HG03575 (cell line): ENCODE results near the gene TRPM8.
"Not testable (repeated sequence)": the region's sequence is repeated elsewhere in the genome, so short reads cannot be mapped to it uniquely, and the experiment has no call there.

Experiments
- ATAC-seq: cut with Tn5 transposase; IDR thresholded peaks from one replicate; pipeline ENCODE4 v1.9.1; 2021; ENCODE audit not compliant: unreplicated experiment, insufficient number of reproducible peaks, low FRiP score; ENCODE audit errors: extremely low read depth

TRPM8 gene

DNA sequence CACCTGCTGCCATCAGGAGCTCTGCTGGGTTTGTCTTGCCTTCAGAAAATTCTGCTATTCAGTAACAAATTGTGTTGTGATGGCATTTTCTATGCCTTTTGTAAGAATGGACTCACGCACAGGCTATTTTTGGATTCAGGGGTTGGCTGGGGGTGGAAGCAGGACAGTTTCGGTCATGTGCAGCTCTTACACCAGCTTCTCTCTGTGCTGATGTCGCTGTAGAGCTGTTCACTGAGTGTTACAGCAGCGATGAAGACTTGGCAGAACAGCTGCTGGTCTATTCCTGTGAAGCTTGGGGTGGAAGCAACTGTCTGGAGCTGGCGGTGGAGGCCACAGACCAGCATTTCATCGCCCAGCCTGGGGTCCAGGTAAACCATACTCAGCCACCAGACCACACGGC, 49.2 kb downstream of the TRPM8 start:
- no peak for ATAC-seq

GRCh38 chr2:233967164-233967563, 50.0 kb downstream of the TRPM8 start:
- ATAC-seq: no peak

- ATAC-seq: no peak
These were observed 51.4 kb downstream of the TRPM8 start for GRCh38 chr2:233968556-233968955.

DNA sequence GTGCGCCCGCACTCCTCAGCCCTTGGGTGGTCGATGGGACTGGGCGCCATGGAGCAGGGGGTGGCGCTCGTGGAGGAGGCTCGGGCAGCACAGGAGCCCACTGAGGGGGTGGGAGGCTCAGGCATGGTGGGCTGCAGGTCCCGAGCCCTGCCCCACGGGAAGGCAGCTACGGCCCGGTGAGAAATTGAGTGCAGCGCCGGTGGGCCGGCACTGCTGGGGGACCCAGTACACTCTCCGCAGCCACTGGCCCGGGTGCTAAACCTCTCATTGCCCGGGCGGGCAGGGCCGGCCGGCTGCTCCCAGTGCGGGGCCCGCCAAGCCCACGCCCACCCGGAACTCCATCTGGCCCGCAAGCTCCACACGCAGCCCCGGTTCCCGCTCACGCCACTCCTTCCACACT, 55.3 kb downstream of the TRPM8 start:
- ATAC-seq: not testable (repeated sequence)

DNA sequence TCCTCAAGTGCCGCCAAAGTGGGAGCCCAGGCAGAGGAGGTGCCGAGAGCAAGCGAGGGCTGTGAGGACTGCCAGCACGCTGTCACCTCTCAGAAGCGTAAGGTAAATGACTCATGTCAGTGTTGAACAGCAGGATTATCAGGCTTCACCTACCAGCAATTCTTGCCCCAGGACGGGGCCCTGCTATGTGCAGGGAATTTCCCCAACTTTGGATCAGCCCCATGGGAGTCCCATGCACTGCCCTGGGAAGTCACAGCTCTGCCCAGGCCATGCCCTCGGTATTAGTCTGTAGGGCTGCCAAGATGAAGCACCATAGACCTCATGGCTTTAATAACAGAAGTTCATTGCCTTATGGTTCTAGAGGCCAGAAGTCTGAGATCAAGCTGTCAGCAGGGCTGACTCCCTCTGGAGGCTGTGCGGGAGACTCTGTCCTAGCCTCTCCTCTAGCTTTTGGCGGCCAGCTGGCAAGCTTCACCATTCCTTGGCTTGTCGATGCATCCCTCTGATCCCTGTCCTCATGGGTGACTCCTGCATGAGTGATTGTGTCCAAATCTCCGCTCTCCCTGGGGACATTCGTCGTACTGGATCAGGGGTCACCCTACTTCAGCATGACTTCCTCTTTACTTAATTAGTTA, 55.9 kb downstream of the TRPM8 start:
- ATAC-seq: no peak

DNA sequence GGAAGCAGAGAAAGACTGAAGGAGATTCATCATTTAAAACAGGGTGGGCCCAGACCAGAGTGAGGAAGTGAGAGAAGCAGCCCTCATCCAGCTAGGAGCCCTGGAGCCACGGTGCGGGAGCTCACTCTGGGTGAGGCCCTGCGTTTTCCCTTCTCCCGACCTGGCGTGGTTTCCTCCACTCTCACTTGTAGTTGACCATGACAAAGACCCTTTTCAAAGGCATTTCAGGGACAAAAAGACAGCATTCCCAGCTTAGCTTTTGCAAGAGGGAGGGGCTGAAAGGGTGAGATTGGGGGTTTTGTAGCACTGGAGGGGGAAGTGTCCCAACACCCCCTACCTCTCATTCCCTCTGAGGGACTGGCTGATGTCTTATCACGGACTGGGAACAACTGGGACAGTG, 56.6 kb downstream of the TRPM8 start:
- ATAC-seq: no peak

DNA sequence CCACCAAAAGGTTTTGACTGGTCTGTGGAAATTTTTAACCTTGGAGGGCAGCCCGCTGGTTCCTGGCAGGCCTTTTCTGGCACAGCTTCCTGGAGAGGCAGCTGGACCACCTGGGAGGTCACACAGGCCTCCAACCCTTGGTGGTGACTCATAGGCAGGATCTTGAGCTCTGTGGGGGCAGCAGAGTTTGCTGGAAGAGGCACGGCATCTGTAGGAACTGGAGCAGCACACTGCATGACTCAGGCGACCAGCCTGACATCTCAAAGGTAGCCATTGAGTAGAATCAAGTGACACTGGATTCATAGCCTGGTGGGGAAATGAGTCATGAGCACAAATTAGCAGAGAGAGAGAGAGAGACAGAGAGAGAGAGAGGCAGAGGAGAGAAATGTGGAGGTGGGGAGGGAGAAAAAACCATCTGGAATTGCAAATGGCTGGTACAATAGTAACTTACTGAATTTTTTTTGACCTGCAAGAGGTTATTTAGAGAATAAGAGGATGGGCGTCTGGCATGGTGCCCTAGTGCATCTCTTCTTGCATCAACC, 57.4 kb downstream of the TRPM8 start:
- no peak for ATAC-seq

- no peak for ATAC-seq
These were observed 58.9 kb downstream of the TRPM8 start for GRCh38 chr2:233976087-233976486.

- ATAC-seq: no peak
These were observed 59.6 kb downstream of the TRPM8 start for GRCh38 chr2:233976690-233977294.

DNA sequence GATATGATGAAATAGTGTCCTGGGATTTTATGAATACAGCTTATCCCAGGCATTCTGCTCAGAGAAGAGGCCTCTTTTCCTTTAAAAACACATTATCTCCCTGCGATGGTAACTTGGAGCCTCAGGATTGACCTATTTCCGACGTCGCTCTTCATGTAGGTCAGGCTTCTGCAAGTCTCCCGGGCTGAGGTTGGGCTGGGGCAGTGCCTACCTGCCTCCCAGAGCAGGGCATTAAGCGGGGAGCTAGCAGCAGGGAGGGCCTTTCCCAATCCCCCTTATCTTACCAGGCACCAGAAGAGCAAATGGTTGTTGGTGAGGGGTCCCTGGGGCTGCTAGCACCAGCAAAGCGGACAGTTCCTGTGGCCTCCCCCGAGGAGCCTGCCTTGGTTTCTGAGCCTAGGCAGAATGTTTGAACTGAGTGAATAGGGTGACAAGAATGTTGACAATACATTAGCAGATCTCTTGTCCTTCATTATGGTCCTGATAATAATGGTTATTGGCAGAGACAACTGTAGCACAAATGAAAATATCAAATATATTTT, 60.2 kb downstream of the TRPM8 start:
- ATAC-seq: no peak

DNA sequence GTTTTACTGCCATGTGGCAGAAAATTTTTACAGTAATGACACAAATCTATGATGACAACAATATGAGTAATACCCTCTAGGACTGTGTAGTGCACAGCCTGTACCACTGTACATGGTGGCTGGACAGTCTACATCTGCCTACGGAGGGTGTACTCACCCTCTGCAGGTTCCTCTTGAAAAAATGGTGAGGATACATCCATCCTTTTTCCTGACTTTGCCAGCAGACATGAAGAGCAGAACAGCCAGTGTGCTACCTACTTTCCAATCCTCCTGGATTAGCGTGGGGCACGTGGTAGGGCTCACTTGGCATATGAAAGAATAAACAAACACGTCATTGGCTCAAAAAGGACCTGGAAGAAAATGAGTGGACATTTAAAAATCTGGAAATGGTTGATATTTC, 62.6 kb downstream of the TRPM8 start:
- ATAC-seq: no peak

- no peak for ATAC-seq
These were observed 63.9 kb downstream of the TRPM8 start for GRCh38 chr2:233980955-233981561.

GRCh38 chr2:233981574-233982420, 64.6 kb downstream of the TRPM8 start:
- no peak for ATAC-seq

DNA sequence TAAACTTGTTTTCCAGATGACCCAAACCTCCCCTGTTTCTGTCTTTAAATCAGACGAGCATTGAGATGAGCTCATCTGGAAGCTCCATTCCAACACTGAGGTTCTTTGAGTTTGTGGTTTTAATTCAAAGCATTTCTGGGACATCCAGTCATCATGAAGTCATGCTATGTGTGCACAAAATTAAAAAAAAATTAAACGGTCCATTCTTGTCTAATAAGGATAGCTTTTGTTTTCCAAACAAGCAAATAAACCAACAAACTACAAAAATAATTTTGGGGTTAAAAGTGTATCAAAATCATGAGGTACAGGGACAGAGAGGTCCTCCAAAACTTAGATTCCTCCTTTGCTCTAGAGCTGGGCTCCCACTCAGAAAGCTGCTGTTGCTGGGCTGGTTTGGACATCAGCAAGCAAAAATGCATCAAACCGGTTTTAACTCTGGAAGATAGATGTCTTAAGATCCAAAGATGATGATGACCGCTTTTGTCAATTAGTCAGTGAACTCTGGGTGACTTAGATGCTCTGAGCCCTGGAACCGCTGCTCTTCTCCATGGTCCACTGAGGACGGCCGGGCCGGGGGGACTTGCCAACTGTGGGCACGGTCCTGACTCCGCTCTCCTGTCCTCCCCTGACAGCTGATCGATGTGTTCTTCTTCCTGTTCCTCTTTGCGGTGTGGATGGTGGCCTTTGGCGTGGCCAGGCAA, 65.4 kb downstream of the TRPM8 start:
- no peak for ATAC-seq

DNA sequence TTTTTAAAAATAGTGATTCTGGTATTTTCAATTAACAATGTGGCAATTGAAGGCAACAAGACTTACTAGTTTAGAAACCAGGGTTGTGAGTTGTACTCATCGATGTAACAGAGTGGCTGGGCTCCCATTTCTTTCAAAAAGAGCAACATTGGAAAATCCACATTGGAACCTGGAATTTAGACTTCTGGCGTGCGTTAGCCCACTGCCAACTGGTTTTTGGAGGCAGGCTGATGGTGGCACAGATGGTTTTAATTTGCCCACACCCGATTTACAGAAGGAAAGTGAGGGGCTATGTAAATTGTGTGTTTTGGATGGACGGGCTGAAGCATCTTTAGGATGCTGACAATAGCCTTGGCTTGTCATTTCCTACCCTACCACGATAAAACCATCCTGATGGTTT, 66.3 kb downstream of the TRPM8 start:
- no peak for ATAC-seq

- no peak for ATAC-seq
These were observed 71.4 kb downstream of the TRPM8 start for GRCh38 chr2:233988581-233988980.

DNA sequence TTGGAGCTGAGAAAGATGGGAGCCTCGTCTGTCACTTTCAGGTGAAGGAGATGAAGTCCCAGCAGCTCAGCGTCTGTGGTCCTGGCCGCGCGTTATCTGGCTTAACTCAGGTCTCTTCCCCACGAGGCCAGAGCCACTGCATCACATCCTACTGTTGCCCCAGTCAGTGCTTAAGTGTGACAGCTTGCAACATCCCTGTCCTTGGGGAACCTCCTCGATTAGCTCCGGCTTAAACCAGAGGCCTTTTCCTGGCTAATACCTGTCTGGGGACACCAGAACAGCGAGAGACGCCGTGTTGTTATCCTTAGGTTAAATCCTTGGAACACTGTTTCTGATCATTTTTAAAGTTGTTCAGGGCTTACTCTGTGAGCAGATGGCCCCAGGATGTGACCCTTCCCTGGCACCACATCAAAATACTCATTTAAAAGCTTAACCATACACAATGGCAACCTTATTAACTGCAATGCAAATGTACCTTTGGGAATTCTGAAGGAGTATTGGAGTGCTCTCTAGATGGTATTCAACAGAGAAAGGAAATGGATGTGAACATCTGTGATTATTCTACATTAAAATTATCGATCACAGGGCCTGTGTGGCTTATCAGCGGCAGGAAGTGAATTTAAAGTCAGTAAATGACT, 72.2 kb downstream of the TRPM8 start:
- ATAC-seq: no peak

GRCh38 chr2:233990261-233990798, 73.2 kb downstream of the TRPM8 start:
- ATAC-seq: peak; percentile 61
